NCI-H1417 treated with DMSO at 0.1 percent for 48 hours (cell line): Measurements from ENCODE around the gene MAOA.
"Not testable (repeated sequence)": the region's sequence is repeated elsewhere in the genome, so short reads cannot be mapped to it uniquely, and the experiment has no call there.

Source experiments
- DNase-seq: peaks from one replicate; lab custom pipeline; 2025; lab: John Stamatoyannopoulos, UW

The MAOA gene

GRCh38 chrX:43663173-43663572 lies 7.1 kb downstream of the MAOA start:
- DNase-seq, result no peak

GRCh38 chrX:43664258-43664657 lies 8.2 kb downstream of the MAOA start:
- no peak for DNase-seq

- DNase-seq, result no peak
These were observed 8.6 kb downstream of the MAOA start for GRCh38 chrX:43664708-43665107.

- no peak for DNase-seq
These were observed 10.3 kb downstream of the MAOA start for GRCh38 chrX:43666311-43666912.

GRCh38 chrX:43675965-43676628 lies 20.0 kb downstream of the MAOA start:
- not testable (repeated sequence) for DNase-seq

- no peak for DNase-seq
These were observed 21.0 kb downstream of the MAOA start for GRCh38 chrX:43676971-43677572.

GRCh38 chrX:43677993-43678392 lies 21.9 kb downstream of the MAOA start:
- no peak for DNase-seq

- DNase-seq, result no peak
These were observed 23.0 kb downstream of the MAOA start for GRCh38 chrX:43679058-43679457.

GRCh38 chrX:43679778-43680177 lies 23.7 kb downstream of the MAOA start:
- no peak for DNase-seq

- no peak for DNase-seq
These were observed 26.6 kb downstream of the MAOA start for GRCh38 chrX:43682726-43683125.

GRCh38 chrX:43685221-43685620 lies 29.1 kb downstream of the MAOA start:
- DNase-seq, result no peak

GRCh38 chrX:43688586-43688985 lies 32.5 kb downstream of the MAOA start:
- DNase-seq, result no peak

- DNase-seq, result no peak
These were observed 37.7 kb downstream of the MAOA start for GRCh38 chrX:43693602-43694406.

GRCh38 chrX:43699475-43699874 lies 43.4 kb downstream of the MAOA start:
- DNase-seq, result no peak

- no peak for DNase-seq
These were observed 46.0 kb downstream of the MAOA start for GRCh38 chrX:43702079-43702524.

GRCh38 chrX:43702660-43703059 lies 46.6 kb downstream of the MAOA start:
- no peak for DNase-seq

GRCh38 chrX:43703211-43703791 lies 47.2 kb downstream of the MAOA start:
- DNase-seq, result no peak

GRCh38 chrX:43706786-43707370 lies 50.8 kb downstream of the MAOA start:
- DNase-seq, result no peak

GRCh38 chrX:43707812-43708548 lies 51.9 kb downstream of the MAOA start:
- DNase-seq, result no peak

- no peak for DNase-seq
These were observed 60.0 kb downstream of the MAOA start for GRCh38 chrX:43716144-43716543.

- no peak for DNase-seq
These were observed 60.6 kb downstream of the MAOA start for GRCh38 chrX:43716696-43717095.
